OCI-M2 (cell line): ENCODE results near the gene TAP2.
"Not testable (repeated sequence)": the region's sequence is repeated elsewhere in the genome, so short reads cannot be mapped to it uniquely, and the experiment has no call there.

Experiments
- DNase-seq: peaks from one replicate; lab custom pipeline; 2025; ENCODE audit not compliant: unreplicated experiment; lab: John Stamatoyannopoulos, UW

The TAP2 gene

DNA sequence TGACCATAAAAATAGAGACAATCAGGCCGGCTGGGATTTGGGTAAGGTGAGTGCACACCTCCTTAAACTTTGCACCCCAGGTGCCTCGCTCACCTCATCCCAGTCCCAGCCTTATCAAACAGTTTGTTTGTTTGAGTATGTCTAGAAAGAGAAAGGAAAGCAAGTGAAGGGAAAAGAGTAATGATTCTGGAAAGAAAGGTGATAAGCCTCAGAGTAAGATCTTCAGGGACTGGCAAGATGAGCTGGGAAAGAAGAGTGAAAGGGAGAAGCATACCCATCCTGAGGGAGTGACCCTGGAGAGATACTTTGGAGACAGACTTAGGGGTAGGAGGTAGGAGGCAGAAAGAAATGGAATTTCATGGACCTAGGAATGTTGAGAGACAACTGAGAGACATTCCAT lies 1.7 kb downstream of the TAP2 start:
- DNase-seq: no peak

DNA sequence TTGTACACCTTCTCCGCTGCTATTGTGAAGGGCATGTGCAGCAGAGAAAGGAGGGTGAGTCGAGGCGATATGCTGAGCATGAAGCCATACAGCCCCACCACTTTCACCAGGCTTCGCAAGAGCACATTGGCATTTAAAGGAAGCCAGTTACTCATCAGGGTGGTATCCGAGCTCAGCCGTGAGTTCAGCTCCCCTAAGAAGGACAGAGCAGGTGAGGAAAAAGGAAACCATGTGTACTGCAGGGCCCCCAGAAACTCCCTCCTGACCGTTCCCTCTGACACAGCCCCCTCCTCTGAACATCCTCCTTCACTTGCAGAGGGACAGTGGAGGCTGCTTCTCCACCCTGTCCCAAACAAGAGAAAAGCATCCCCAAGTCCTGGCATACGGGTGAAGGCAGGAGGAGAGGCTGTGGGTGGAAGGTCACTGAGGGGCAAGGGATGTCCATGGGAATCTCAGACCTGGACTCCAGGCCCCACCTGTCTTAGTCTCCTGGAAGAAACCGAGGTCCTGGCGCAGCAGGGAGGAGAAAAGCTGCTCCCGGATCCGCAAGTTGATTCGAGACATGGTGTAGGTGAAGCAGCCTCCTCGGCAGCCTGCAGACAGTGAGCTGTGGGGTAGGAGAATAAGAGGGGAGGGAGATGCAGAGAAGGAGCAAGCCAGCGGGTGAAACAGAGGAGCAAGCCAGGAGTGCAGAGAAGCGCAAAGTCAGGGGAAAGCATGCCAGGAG lies 3.2 kb downstream of the TAP2 start:
- no peak for DNase-seq

DNA sequence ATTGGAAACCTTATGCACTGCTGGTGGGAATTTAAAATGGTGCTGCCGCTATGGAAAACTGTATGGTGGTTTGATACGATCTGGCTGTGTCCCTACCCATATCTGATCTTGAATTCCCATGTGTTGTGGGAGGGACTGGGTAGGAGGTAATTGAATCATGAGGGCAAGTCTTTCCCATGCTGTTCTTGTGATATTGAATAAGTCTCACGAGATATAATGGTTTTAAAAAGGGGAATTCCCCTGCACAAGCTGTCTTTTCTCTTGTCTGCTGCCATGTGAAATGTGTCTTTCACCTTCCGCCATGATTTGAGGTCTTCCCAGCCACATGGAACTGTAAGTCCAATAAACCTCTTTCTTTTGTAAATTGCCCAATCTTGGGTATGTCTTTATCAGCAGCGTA lies 4.9 kb downstream of the TAP2 start:
- no peak for DNase-seq

DNA sequence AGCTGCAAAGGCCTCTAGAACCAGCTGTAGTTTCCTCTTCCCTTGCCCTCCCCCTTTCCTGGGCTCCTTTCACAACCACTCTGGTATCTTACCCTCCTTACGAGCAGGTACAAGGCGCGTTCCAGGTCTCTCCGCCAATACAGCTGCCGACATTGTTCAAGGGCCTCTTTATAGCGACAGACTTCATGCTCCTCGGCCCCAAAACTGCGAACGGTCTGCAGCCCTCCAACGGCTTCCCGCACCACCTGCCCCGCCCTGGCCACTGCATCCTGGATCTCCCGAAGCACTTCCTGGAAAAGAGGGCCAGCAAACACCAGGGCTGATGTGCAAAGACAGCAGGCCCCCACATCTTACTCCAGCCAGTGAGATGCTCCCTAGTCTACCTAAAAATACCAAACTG lies 6.0 kb downstream of the TAP2 start:
- no peak for DNase-seq

DNA sequence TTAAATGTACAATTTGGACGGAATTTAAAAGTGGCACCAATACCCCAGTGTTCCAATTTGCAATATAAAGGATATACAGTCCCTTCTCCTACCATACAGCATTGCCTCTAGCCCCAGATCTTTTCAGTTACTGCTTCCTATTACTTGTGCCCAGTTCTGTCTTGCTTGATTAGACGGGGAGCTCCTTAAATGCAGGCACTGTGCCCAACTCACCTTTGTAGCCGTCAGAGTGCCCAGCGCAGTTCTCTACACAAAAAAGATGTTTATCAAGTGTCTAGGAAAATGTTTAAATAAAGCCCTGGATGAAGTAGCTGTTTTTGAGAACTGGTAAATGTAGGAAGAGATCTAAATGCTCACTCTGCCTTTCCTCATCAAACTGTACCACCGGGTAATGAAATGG lies 7.6 kb downstream of the TAP2 start:
- no peak for DNase-seq

DNA sequence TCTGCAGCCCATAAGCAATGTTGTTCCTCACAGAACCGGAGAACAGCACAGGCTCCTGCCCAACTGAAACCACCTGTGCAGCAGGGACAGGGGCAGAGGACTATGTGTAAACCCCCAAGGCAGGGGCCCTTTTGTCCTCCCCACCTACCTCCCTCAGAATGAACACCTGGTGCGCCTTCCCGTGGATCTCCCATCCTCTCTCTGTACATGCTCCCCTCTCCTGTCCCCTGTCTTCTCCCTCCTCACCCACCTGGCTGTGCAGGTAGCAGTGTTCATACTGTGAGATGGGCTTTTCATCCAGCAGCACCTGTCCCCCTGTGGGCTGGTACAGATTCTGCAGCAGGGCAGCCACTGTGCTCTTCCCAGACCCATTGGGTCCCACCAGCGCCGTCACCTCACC lies 8.5 kb downstream of the TAP2 start:
- no peak for DNase-seq

DNA sequence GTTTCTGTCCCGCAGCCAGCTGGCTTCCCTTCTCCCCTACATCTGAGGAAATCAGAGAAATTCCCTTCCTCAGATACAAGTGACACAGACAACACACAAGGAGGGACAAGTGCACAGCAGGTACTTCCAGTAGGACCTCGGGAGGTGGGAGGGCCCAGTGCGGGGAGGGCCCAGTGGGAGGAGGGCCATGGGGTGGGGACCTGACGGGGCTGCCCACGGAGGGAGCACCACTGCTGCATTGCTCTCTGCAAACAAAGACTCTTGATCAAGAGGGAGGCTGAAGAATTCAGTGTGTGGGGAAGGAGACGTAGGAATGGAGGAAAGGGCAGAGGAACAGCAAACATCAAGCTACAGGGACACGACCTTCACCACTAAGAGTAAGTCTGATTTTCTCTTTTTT lies 9.0 kb downstream of the TAP2 start:
- no peak for DNase-seq

DNA sequence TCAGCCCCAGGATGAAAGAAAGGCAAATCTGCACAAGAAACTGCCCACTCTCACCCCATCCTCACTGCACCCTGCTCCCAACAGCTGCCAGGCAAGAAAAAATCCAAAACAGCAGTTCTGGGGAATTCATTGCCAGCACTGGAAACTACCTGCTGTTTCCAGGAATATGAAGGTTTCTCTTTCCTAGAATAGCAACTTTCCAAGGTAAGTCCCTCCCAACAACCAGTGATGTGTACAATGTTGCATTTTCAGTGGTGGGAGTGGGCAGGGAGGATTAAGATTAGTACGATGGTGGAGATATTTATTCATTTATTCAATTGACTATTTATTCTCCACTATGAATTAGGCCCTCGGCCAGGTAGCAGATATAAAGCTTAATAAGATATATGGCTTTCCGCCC lies 11.5 kb downstream of the TAP2 start:
- no peak for DNase-seq

DNA sequence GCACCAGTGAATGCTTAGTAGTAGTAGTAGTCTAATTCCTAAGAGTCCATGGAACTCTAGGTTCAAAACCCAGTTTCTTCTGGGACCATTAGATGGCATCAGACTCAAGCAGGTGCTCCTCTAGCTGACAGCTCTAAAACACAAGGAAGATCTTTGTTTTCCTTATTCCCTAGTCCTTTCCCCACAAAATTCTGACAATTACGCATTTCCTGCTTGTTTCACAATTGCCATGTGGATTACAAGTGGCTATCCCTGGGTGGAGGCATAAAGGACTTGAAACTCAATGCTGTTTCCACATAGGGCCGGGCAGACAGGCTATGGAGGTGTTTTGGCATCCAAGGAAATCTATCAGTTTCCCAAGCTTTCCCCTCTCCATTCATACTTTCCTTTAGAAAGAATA lies 12.6 kb downstream of the TAP2 start:
- DNase-seq: no peak

DNA sequence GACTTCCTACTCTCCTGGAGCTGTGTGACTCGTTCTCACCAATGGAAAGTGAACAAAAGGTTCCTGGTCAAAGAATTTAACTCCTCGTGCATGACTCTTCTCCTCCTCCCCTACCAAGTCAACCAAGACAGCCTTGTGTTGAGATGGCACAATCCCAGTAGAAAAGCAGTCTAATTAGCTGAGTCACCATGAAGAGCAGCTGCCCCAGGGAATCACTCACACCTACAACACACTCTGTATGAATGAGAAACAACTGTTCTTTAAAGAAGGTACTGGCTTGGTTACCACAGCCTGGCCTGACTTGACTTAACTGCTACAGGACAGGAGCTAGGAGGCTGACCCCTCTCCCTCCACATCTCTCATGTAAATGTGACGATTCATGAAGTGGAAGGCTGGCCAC lies 18.8 kb downstream of the TAP2 start:
- DNase-seq: no peak

DNA sequence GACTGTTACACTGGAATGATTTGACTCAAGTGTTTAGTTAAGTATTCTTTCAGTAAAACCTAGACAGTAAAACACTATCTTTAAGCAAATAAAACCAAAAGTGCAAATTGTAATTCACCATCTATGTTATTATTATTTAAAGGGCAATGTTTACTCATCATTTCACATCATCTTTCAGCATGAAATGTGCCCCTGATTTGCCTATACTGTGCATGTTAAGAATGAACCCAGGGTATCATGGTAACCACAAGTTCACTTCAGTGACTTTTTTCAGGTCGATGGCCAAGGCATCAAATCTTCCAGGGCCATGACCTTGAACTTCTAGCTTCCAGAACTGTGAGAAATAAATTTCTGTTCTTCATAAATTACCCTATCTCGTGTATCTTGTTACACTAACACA lies 19.7 kb downstream of the TAP2 start:
- DNase-seq: no peak

DNA sequence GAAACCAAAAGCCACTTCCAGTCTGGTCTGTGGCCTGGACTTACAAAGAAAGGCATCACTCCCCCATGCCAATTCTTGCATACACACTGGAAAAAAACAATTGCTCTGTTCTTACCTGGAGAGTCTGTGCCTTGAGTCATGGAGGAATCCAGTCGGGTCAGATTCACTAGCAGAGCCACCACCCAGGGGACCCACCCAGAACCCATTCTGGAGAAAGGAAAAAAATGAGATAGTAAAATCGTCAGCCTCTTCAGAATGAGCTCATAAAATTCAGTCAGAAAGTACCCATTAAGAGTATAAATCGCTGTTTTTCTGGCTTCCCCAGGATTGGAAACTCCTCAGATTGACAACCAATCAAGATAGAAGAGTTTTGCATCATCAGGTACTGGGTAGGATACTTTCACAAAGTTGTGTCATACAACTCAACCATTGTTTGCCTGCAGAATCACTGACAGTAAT lies 21.8 kb downstream of the TAP2 start, which contains the start of gene HLA-DOB:
HLA-DOB (minus strand) TSS at position 257 of the 459 bp plus-strand sequence; CDS start at position 206, 51 bp downstream.
- DNase-seq: no peak

DNA sequence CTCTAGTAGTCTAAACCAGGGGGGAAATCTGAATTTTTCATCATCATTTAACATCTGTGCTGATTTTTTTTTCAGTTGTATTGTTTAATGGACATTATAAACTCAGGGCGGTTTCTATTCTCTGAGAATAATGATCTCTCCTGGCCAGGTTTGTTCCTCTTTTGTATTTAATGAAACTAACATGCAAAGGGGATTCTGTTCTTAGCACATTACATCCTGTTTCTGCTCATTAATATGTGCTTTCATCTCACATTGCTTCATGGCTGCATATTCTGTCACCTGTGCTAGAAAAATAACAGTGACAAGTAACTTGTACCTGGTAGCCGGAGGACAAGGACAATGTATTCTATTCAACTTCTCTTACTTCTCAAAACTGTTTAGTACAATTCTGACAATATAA lies 22.5 kb downstream of the TAP2 start:
- no peak for DNase-seq

DNA sequence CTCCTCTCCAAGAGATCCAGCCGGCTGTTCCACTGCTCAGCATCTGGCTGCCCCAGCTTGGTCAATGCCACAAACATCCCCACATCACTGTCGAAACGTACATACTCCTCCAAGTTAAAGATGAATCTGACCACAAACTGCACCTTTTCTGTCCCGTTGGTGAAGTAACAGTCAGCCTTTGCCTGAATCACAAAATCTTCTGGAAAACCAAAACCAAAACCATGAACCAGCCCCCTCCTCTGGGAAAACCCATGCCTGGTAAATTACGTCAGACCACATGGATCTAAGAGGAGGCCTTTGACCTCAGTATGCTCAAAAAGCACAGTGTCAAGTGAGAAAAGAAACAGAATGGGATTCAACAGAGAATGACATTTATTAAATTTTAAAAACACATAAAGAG lies 23.4 kb downstream of the TAP2 start:
- DNase-seq: no peak

DNA sequence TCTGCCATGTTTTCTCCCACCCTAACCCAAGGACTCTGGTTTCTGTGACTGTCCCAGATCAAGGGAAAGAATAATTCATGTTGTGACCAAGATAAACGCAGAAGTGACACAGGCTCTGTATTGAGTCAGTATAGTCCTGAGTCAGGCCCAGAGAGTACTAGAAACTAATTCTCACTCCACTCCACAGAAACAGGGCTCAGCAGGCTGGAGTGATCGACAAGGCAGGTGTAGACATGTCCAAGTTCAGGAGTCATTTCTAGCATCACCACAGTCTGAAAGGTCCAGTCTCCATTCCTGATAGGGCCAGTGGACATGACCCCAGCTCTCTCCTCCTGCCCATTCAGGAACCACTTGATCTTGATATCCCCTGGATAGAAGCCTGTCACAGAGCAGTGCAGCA lies 24.4 kb downstream of the TAP2 start:
- no peak for DNase-seq

DNA sequence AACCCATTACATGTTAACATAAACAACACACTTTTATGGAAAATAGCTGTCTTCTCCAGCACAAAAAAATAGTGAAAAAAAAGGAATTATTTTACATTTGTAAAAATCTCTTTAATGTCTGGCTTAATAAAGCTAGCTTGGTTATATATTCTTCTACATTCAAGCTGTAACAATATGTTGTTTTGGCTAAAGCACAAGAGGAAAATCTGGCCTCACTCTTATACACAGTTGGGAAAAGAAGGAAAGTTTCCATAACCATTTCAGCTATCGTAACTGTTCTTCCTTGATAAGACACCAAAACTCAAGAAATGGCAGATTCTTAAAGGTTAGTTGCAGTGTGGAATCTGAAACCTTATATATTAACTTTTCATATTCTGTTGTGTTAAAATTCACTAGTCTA lies 29.4 kb downstream of the TAP2 start:
- no peak for DNase-seq

DNA sequence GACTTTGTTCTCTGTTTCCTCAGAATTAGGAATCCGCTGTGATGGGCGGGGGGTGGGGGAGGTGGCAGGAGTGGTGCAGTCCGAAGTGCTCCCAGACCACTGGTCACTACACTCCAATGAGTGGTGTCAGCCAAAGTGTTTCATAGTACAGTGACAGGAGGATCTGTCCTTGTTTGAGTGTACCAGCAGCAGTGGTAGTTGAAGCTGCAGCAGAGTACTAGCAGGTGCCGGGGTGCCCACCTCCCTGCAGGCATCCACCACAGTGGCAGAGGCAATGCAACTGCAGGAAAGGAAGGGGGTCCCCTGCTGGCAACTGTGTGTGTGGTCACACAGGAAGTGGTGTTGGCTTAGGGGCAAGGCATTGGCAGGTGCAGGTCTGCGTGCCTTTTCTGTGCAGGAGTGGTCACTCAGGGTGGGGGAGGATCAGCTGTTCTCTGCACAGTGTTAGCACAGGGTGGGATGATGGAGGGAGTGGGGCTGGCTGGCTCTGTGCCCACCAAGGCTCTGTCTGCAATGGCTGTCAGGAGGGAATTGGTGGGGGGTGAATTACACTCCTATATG lies 31.4 kb downstream of the TAP2 start:
- DNase-seq: no peak

DNA sequence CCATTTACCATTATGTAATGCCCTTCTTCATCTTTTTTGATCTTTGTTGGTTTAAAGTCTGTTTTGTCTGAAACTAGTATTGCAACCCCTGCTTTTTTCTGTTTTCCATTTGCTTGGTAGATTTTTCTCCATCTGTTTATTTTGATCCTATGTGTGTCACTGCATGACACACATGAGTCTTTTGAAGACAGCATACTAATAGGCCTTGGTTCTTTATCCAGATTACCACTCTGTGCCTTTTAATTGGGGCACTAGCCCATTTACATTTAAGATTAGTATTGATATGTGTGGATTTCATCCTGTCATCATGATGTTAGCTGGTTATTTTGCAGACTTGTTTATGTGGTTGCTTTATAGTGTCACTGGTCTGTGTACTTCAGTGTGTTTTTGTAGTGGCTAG lies 33.1 kb downstream of the TAP2 start:
- DNase-seq: not testable (repeated sequence)

DNA sequence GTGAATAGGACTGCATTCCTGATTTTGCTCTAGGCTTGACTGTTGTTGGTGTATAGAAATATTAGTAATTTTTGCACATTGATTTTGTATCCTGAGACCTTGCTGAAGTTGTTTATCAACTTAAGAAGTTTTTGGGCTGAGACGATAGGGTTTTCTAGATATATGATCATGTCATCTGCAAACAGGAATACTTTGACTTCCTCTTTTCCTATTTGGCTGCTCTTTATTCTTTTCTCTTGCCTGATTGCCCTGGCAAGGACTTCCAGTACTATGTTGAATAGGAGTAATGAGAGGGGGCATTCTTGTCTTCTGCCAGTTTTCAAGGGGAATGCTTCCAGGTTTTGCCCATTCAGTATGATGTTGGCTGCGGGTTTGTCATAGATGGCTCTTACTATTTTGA lies 35.1 kb downstream of the TAP2 start:
- no peak for DNase-seq

DNA sequence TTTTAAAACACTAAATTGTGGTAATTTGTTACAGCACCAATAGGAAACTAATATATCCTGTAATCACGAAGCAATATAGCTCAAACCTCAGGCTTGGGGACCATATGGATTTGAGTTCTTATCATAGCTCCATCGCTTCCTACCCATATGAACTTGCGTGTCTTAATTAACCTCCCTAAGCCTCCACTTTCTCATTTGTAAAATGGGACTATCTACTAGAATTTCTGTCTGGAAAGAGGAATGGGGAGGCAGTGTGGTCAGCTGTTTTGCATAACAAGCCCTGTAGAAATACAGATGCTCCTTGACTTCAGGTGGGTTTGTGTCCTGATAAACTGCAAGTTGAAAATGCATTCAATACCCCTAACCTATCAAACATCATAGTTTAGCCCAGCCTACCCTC lies 38.8 kb downstream of the TAP2 start:
- DNase-seq: no peak

DNA sequence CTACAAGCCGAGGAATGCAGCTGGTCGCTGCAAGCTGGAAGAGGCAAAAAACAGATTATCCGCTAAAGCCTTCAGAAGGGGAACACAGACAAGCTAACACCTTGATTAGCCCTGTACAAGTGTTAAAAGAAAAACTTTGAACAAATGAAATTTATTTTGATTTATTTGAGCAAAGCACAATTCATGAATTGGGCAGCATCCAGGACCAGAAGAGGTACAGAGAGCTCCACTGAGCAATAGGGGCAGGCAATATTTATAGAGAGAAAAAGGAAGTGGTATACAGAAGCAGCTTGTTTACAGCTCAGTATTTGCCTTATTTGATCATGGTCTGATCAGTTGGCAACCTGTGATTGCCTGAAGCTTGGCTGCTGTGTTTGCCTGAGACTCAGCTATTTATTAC lies 39.4 kb downstream of the TAP2 start:
- no peak for DNase-seq

DNA sequence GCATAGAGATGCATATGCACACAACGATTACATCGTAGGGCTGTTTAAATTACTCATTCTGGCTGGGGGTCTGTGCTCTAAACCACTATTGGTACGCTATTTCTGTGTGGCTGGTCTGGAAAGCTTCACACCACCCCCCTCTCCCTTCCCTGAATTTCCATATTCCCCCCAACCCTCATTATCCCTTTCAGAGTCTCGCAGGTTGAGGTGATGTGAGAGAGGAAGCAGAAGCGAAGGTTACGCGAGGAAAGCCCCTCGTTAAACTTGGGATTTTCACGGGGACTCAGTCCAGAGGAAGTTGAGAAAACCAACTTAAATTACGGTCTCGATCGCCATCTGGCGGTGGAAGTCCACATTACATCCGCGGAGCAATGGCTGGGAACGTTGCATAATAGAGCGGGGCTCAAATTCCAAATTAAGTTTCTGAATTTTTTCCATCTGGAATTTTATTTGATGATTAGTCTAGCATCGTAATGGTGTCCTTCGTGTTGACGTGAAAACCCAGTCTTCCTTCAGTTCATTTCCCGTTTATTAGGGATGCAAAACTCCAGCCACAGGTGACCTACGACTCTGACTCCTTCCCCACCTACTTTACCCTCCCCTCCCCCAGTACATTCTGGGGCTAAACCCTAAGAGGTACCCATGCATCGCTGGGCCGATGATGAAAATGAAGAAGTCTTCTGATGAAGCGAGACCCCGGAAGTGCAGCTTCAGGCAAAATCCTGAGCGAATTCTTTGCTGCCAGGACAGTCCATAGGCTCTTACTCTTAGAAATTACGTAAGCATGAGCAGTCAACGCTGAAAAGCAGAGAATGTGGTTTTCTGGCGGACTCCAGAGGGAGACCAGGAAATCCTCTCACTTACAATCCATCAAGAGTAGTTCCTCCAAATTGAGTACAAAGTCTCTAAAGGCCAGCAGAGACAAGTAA lies 41.4 kb downstream of the TAP2 start:
- peak; percentile 21 for DNase-seq
